ENCODE results near the gene NR6A1.

DNA sequence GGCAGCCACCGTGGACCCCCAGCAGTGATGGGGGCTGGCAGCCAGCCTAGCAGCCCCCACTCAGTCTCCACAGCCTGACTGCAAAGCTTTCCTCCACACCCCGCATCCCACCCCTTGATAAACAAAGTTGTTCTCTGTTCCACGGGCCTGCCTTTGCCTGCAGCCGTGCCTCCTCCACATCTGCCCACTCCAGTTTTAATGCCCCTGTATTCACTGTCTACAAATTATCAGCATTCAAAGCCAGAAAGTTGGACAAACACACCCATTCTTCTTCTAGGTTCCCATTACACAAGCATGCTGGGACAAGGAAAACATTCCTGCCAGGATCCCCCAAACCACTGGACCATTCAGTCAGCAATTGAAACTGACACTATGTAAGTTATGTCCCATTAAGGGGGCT, 240.9 kb downstream of the NR6A1 start:
- TF ChIP-seq EZH2 (IDR thresholded peaks at IDR 0.05) (no peak), POLR2AphosphoS5 (IDR thresholded peaks at IDR 0.05; ENCODE audit: borderline replicate concordance, low read depth, low read length) (no peak)
